Stomach (tissue), 9 donors: ENCODE measurements around the gene GK2. TPM values are rescaled to one million over a fixed set of nuclear protein-coding genes. Genes with fewer than 3 reads are reported as not detected.

Experiments used
- DNase-seq, 2 donors: peaks; one replicate each; pipeline versions ENCODE4 v3.0.0 to v3.0.0-alpha.2; 2013 to 2019
- H3K27ac ChIP-seq, 5 donors: fragments of 200-600 bp in 4 of 5; sonication (generic) in 4 of 5; one replicate each; pipeline ENCODE4 v1.5.1; 2013 to 2019; ENCODE audit warnings: mild to moderate bottlenecking in 1 of 5, moderate library complexity in 1 of 5
- H3K27me3 ChIP-seq, 3 donors: fragments of 200-600 bp; sonication (generic); one replicate each; pipeline ENCODE4 v1.5.1; 2017 to 2019; ENCODE audit warnings: mixed run types in 1 of 3
- H3K36me3 ChIP-seq, 4 donors: fragments of 200-600 bp; sonication (generic); 1 replicate in 3 of 4; 2 replicates in 1 of 4; pipeline ENCODE4 v1.5.1; 2016 to 2019
- H3K4me1 ChIP-seq, 4 donors: fragments of 200-600 bp; sonication (generic); one replicate each; pipeline ENCODE4 v1.5.1; 2016 to 2019
- H3K4me3 ChIP-seq, 4 donors: fragments of 200-600 bp; sonication (generic) in 3 of 4; one replicate each; pipeline ENCODE4 v1.5.1; 2016 to 2019; ENCODE audit warnings: mild to moderate bottlenecking in 1 of 4
- H3K9me3 ChIP-seq, 4 donors: fragments of 200-600 bp; sonication (generic); one replicate each; pipeline ENCODE4 v1.5.1; 2016 to 2019
- CTCF ChIP-seq, 7 experiments: fragments of 450-650 bp in 4 of 7; fragments of 200-600 bp in 3 of 7; sonication (generic) in 3 of 7; IDR thresholded peaks; one replicate each; pipeline ENCODE4 v1.5.1; 2016 to 2019; ENCODE audit warnings: antibody characterized with exemption in 7 of 7, control low read depth in 2 of 7, mild to moderate bottlenecking in 1 of 7
- EP300 ChIP-seq: sonication (generic); formaldehyde crosslinking; IDR thresholded peaks from one replicate; pipeline ENCODE4 v1.6.1; 2017; ENCODE audit warnings: antibody characterized with exemption
- POLR2A ChIP-seq, 4 donors: fragments of 450-650 bp; IDR thresholded peaks; one replicate each; pipeline ENCODE4 v1.6.1; 2016; ENCODE audit warnings: antibody characterized with exemption in 4 of 4, control low read depth in 2 of 4, mild to moderate bottlenecking in 1 of 4, moderate library complexity in 1 of 4
- POLR2AphosphoS5 ChIP-seq, 3 donors: sonication (generic); formaldehyde crosslinking; IDR thresholded peaks; one replicate each; pipeline ENCODE4 v1.6.1; 2016; ENCODE audit warnings: antibody characterized with exemption in 3 of 3
- WGBS, 5 donors: extraction: QIAGEN DNeasy Blood & Tissue Kit in 3 of 5; methylation state at CpG; one replicate each; pipeline versions ENCODE4 v1.1.5 to v1.1.7; 2013 to 2018; 5-methylcytosine and 5-hydroxymethylcytosine counted together
- intact Hi-C: fragments of 100-400 bp; cut with DNase I; formaldehyde crosslinking; loops from one replicate; pipeline ENCODE4 v1.15.1; 2023; ENCODE audit warnings: low total_unique reads
- polyA plus RNA-seq, 3 donors: library from polyadenylated mRNA; stranded (reverse); fragments of 200-250 nt; gene quantifications; one replicate each; pipeline ENCODE4 v1.2.3, GENCODE V29; 2013
- total RNA-seq, 5 donors: library from RNA; depleted of rRNA; stranded (reverse); fragments of >200 nt; gene quantifications; one replicate each; pipeline versions ENCODE4 v1.1.0 to v1.2.3, GENCODE V29; 2014 to 2016
- donor health status: healthy with polysubstance abuse.
- donor health status: Bipolar disorder and iron deficiency.
- donor health status: healthy.

The GK2 gene
- total and polyA plus RNA-seq, 8 donors = not detected

GRCh38 chr4:79446145-79446544, 38.1 kb upstream of the GK2 start:
- DNase-seq = no peak
- H3K36me3 ChIP-seq = no peaks in the 10 kb centered on the region
- intact Hi-C loops = no loop called here
- no peaks in the 10 kb centered on the region for H3K9me3 ChIP-seq
- no peak overlapping the region for H3K27ac ChIP-seq
- no peak overlapping the region for H3K4me3 ChIP-seq
- no peaks in the 10 kb centered on the region for H3K4me1 ChIP-seq
- TF ChIP-seq POLR2A (IDR thresholded peaks at IDR 0.05) (no peak), CTCF (IDR thresholded peaks at IDR 0.05) (no peak), POLR2AphosphoS5 (IDR thresholded peaks at IDR 0.05) (no peak), EP300 (no peak)
- H3K27me3 ChIP-seq = no peaks in the 10 kb centered on the region
- 65 to 77% (median 75%) methylated on average over 4 of the region's 4 CpGs for WGBS, 5 donors

GRCh38 chr4:79445371-79445781, 37.3 kb upstream of the GK2 start:
- 47 to 60% (median 56%) methylated on average over 5 of the region's 5 CpGs for WGBS, 5 donors
- Histone ChIP-seq H3K27ac (no peak overlapping the region), H3K4me3 (no peak overlapping the region), H3K36me3 (no peaks in the 10 kb centered on the region), H3K9me3 (no peaks in the 10 kb centered on the region), H3K4me1 (no peaks in the 10 kb centered on the region), H3K27me3 (no peaks in the 10 kb centered on the region)
- no peak for DNase-seq
- intact Hi-C loops = no loop called here
- TF ChIP-seq POLR2A (IDR thresholded peaks at IDR 0.05) (no peak), POLR2AphosphoS5 (IDR thresholded peaks at IDR 0.05) (no peak), EP300 (no peak), CTCF (IDR thresholded peaks at IDR 0.05) (no peak)

GRCh38 chr4:79442422-79442821, 34.4 kb upstream of the GK2 start:
- no peaks in the 10 kb centered on the region for H3K27me3 ChIP-seq
- no peak overlapping the region for H3K27ac ChIP-seq
- no peak overlapping the region for H3K4me3 ChIP-seq
- 90 to 97% (median 94%) methylated on average over 3 of the region's 3 CpGs for WGBS, 5 donors
- no peaks in the 10 kb centered on the region for H3K9me3 ChIP-seq
- H3K4me1 ChIP-seq = no peaks in the 10 kb centered on the region
- no peak for DNase-seq
- no peaks in the 10 kb centered on the region for H3K36me3 ChIP-seq
- intact Hi-C loops = no loop called here
- TF ChIP-seq POLR2AphosphoS5 (IDR thresholded peaks at IDR 0.05) (no peak), EP300 (no peak), POLR2A (IDR thresholded peaks at IDR 0.05) (no peak), CTCF (IDR thresholded peaks at IDR 0.05) (no peak)

GRCh38 chr4:79439489-79439888, 31.5 kb upstream of the GK2 start:
- Histone ChIP-seq H3K36me3 (no peaks in the 10 kb centered on the region), H3K4me1 (no peaks in the 10 kb centered on the region), H3K9me3 (no peaks in the 10 kb centered on the region), H3K4me3 (no peak overlapping the region), H3K27me3 (no peaks in the 10 kb centered on the region), H3K27ac (no peak overlapping the region)
- no peak for DNase-seq
- WGBS, 5 donors = 82 to 96% (median 88%) methylated on average over 1 of the region's 1 CpG
- intact Hi-C loops = no loop called here
- no peak for TF ChIP-seq POLR2A (IDR thresholded peaks at IDR 0.05)

- no peaks in the 10 kb centered on the region for H3K9me3 ChIP-seq
- intact Hi-C loops = no loop called here
- H3K4me3 ChIP-seq = no peak overlapping the region
- H3K36me3 ChIP-seq = no peaks in the 10 kb centered on the region
- H3K27ac ChIP-seq = no peak overlapping the region
- no peak for TF ChIP-seq POLR2AphosphoS5 (IDR thresholded peaks at IDR 0.05)
- TF ChIP-seq CTCF (IDR thresholded peaks at IDR 0.05) = no peak
- TF ChIP-seq POLR2A (IDR thresholded peaks at IDR 0.05) = no peak
- no peak for TF ChIP-seq EP300
- no peaks in the 10 kb centered on the region for H3K27me3 ChIP-seq
- no peaks in the 10 kb centered on the region for H3K4me1 ChIP-seq
- no peak for DNase-seq
- WGBS, 5 donors = 58 to 76% (median 73%) methylated on average over 1 of the region's 1 CpG
Measured at GRCh38 chr4:79431839-79432238, 23.8 kb upstream of the GK2 start.
